DOHH2 (cell line): ENCODE data around the gene KRTAP12-3.

ENCODE experiments used
- CTCF ChIP-seq: fragments of 200-600 bp; sonication (generic); IDR thresholded peaks from one replicate; pipeline ENCODE4 v1.5.1; 2014; ENCODE audit warnings: antibody characterized with exemption, mild to moderate bottlenecking, low read depth, low read length; ENCODE audit not compliant: poor library complexity, severe bottlenecking
- EZH2phosphoT487 ChIP-seq: fragments of 200-600 bp; sonication (generic); IDR thresholded peaks from 2 replicates; pipeline ENCODE4 v1.6.1; 2017; ENCODE audit warnings: borderline replicate concordance, mild to moderate bottlenecking, antibody characterized with exemption, low read length, moderate library complexity, mixed read lengths

GRCh38 chr21:44647222-44647552 lies 10.5 kb upstream of the KRTAP12-3 start:
- TF ChIP-seq CTCF = no peak
- no peak for TF ChIP-seq EZH2phosphoT487
